Activated CD4-positive, alpha-beta T cell treated with anti-CD3 and anti-CD28 coated beads, Interleukin-2, Interleukin-4, amounts not matched to agents 100 ng/mL and 50 ng/mL, durations not matched to agents 16 hours and 8 hours (primary cell): ENCODE data around the gene EBPL.
A peak's percentile ranks its signal among the peaks of the same experiment; 100 is the strongest.
"Not testable (repeated sequence)": the region's sequence is repeated elsewhere in the genome, so short reads cannot be mapped to it uniquely, and the experiment has no call there.

Source experiments
- DNase-seq: peaks from one replicate; pipeline ENCODE4 v3.0.0-alpha.2; 2020; ENCODE audit warnings: low spot score

Gene EBPL

GRCh38 chr13:49635599-49636433 lies 55.5 kb downstream of the EBPL start:
- peak; percentile 23 for DNase-seq

DNA sequence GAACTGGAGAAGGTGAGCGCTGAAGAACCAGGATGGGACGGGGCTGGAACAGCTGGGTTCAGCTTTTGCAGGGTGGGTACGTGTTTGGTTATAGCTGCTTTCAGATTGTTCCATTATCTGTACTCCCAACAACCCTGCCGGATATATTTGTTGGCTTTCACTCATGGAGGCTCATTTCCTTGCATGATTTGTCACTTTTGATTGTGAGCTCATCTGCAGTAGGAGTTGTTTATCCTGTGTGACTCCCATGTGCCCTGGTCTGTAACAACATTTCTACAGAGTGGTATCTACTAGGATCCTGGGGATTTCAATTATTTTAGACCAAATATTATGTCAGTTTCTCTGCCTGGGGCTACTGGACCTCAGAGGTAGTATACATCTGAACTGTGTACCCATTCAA lies 57.6 kb downstream of the EBPL start:
- no peak for DNase-seq

- DNase-seq: no peak
Observed at GRCh38 chr13:49632156-49632555, 59.1 kb downstream of the EBPL start.

DNA sequence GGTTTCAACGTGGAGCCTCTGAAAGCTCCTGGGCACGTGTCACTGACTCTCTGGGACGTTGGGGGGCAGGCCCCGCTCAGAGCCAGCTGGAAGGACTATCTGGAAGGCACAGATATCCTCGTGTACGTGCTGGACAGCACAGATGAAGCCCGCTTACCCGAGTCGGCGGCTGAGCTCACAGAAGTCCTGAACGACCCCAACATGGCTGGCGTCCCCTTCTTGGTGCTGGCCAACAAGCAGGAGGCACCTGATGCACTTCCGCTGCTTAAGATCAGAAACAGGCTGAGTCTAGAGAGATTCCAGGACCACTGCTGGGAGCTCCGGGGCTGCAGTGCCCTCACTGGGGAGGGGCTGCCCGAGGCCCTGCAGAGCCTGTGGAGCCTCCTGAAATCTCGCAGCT lies 60.7 kb downstream of the EBPL start:
- DNase-seq: no peak

GRCh38 chr13:49629947-49630346 lies 61.3 kb downstream of the EBPL start:
- DNase-seq: no peak

DNA sequence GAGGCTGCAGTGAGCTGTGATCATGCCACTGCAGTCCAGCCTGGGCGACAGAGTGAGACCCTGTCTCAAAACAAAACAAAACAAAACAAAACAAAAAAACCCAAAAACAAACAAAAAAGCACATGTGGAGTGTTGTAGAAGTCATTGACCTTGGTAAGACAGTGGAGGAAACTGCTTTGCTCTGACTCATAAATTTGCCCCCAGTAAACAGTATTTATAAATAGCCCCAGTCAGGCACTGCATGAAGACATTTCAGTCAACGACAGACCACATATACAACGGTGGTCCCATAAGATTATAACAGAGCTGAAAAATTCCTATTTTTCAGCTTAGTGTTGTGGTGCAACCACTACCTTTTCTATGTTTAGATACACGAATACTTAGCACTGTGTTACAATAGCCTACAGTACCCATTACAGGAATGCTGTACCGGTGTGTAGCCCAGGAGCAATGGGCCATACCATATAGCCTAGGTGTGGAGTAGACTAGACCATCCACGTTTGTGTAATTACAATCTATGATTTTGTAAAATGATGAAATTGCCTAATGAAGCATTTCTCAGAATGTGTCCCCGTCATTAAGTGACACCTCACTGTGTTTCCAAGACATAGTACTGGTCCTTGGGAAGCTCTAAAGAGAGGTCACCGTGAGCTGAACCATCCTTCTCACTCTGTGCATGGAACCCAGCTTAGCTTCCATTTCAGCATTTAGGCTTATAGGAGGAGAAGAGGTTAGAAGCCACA lies 61.9 kb downstream of the EBPL start:
- DNase-seq: no peak

DNA sequence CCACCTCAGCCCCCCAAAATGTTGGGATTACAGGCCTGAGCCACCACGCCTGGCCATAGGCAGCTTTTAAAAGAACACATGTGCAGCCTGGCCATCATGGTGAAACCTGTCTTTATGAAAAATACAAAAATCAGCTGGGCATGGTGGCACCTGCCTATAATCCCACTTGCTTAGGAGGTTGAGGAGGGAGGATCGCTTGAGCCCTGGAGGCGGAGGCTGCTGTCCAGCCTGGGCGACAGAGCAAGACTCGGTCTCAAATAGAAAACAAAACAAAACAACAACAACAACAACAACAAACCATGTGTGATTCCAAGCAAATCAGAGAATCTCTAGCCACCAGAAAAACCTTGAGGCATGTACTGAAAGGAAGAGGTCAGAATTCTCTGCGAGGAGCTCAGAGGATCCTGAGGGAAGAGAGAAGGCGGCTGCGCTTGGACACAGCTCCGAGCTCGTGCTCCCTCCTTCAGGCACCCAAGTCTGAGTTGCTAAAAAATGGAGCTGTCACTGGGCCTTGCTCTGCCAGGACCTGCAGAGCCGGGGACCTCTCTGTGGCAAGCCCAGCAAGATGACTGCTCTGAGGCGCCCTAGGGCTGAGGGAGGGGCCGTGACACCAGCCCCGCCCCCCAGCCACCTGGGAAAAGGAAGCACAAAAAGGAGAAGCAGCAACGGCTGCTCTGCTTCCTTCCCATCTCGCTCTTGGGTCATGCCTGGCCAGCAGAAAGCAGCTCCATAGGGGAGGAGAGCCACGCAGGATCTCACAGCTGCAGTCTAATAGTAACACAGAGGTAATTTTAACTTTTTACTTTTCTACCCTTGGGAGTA lies 63.2 kb downstream of the EBPL start, which contains the start of gene ARL11:
Gene ARL11 (plus strand): TSS at position 677 of the 822 bp plus-strand sequence. CDS start 1,941 bp downstream, outside the sequence.
- DNase-seq: peak; percentile 46

GRCh38 chr13:49625392-49626079 lies 65.8 kb downstream of the EBPL start:
- DNase-seq: no peak

DNA sequence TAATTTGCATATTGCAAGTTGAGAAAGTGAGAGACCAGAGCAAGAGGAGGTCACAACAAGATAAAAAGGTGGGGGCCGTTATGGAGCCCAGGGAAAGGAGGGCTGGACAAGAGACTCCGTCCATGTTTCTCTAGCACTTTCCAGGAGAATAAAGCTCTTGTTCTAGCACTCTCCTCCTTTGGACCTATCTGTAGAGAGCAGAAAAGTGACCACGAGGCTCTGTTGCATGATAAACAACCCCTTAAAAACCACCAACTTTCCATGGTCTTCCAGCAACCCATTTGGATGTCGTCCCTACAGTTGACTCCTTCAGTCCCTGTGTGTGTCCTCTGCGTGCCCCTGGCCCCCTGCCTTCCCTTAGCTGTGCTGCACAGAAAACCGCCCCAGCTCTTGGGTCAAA lies 67.1 kb downstream of the EBPL start:
- no peak for DNase-seq

DNA sequence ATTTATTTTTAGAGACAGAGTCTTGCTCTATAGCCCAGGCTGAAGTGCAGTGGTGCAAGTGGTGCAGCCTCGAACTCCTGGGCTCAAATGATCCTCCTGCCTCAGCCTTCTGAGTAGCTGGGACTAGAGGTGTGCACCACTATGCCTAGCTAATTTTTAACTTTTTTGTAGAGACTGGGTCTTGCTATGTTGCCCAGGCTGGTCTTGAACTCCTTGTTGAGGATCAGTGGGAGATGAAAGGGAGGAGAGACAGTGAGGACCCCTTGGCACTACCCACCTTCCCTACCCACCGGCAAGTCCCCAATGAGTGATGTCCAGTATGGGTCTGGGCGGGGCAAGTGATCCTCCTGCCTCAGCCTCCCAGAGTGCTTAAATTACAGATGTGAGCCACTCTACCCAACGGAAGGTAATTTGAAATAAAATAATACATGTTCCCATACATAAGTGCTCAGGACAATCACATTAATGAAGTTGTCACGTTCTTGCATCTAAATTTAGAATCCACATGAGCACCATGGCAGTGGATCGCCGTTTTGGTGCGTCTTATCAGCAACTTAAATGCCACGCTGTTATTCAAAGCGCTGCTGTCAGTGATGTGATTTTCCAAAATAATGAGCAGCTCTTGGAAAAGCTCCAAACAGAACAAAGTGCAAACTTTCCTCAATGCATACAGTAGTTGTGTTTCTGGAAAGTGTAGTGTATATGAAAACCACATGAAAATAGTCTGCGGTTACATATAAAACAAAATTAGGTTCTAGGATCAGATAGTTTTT lies 68.9 kb downstream of the EBPL start:
- DNase-seq: no peak

DNA sequence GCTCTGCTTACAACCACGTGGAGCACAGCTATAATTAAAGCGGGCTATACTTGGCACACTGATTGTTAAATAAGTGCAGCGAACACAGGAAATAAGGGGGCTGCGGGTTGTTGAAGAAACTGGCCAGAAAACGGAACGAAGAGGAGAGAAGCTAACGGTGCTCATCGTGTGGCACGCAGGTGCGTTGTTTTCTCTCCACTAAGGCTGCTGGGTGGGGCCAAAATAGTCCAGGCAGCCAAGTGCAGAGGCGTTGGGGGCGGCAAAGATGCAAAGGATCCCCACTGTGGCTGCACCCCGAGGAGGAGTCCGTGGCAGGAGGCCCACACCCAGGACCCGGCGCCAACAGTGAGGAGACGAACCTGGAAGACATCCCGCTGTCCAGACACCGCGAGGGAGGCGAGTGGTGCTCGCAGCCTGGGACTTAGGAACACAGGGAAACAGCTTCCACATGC lies 71.1 kb downstream of the EBPL start:
- DNase-seq: no peak

DNA sequence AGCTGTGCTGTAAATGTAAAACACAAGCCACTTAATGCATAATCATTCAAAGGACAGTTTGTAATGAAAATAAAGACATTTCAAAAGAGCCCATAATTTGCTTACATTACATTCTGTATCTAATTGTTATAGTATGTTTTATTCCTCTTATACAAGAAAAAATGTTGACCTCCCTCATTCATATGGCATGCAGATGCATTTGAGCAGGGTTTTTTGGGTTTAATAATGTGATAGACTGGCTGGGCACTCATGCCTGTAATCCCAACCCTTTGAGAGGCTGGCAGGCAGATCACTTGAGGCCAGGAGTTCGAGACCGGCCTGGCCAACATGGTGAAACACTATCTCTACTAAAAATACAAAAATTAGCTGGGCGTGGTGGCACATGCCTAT lies 74.6 kb downstream of the EBPL start:
- no peak for DNase-seq

- DNase-seq: no peak
Observed at GRCh38 chr13:49615836-49616675, 75.2 kb downstream of the EBPL start.

DNA sequence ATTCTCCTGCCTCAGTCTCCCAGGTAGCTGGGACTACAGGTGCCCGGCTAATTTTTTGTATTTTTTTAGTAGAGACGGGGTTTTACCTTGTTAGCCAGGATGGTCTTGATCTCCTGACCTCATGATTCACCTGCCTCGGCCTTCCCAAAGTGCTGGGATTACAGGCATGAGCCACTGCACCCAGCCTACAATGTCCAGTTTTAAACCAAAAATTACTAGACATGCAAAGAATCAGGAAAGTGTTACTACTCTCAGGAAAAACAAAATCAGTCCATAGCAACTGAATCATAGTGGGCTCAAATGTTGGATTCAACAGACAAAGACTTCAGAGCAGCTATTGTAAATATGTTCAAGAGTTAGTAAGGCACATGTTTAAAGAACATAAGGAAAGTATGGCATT lies 79.2 kb downstream of the EBPL start:
- not testable (repeated sequence) for DNase-seq
